B cell (primary cell): ENCODE results near the gene NTM. TPM values are rescaled to one million over a fixed set of nuclear protein-coding genes. Genes with fewer than 3 reads are reported as not detected.

Experiments
- ATAC-seq: fragments of 200-7000 bp; cut with Tn5 transposase; one replicate; pipeline ENCODE4 v1.10.0; 2021; ENCODE audit warnings: low read depth, mild to moderate bottlenecking, moderate number of reproducible peaks, moderate library complexity
- CTCF ChIA-PET: fragments of 350-600 bp; sonication (Branson Sonifier 250); formaldehyde crosslinking; loops from one replicate; lab custom pipeline; 2021; ENCODE audit warnings: antibody characterized with exemption, inconsistent platforms; lab: Charles Lee
- POLR2A ChIA-PET: fragments of 350-600 bp; sonication (Branson Sonifier 250); formaldehyde crosslinking; loops from one replicate; lab custom pipeline; 2021; ENCODE audit warnings: antibody characterized with exemption; lab: Charles Lee
- DNase-seq: peaks from one replicate; pipeline ENCODE4 v3.0.0; 2013
- H2AFZ ChIP-seq: 2 replicates; pipeline ENCODE4 v1.6.1; 2012; ENCODE audit warnings: mild to moderate bottlenecking, low read depth, low read length; ENCODE audit not compliant: insufficient read depth, poor library complexity, severe bottlenecking
- H3K27ac ChIP-seq, 2 donors: 1 replicate in 1 of 2; 2 replicates in 1 of 2; pipeline ENCODE4 v1.5.1; 2012 to 2013; ENCODE audit warnings: low read length in 2 of 2, mild to moderate bottlenecking in 2 of 2, moderate library complexity in 1 of 2
- H3K27me3 ChIP-seq, 4 experiments: fragments of 200-600 bp in 1 of 4; sonication (generic) in 1 of 4; replicated peaks in 1 of 4; 1 replicate in 2 of 4; 2 replicates in 2 of 4; pipeline versions ENCODE4 v1.6.1 to v1.7.0; 2013 to 2016; ENCODE audit warnings: low read length in 3 of 4, mild to moderate bottlenecking in 2 of 4, mixed read lengths in 1 of 4, moderate library complexity in 1 of 4; ENCODE audit not compliant: insufficient read depth in 4 of 4, control insufficient read depth in 3 of 4; ENCODE audit errors: control extremely low read depth in 1 of 4
- H3K36me3 ChIP-seq, 2 experiments: replicated peaks in 1 of 2; 1 replicate in 1 of 2; 2 replicates in 1 of 2; pipeline versions ENCODE4 v1.6.1 to v1.7.1; 2013; ENCODE audit warnings: low read length in 1 of 2; ENCODE audit not compliant: insufficient read depth in 2 of 2, control insufficient read depth in 1 of 2; ENCODE audit errors: control extremely low read depth in 1 of 2, extremely low read depth in 1 of 2
- H3K4me1 ChIP-seq, 2 donors: fragments of 200-600 bp in 1 of 2; sonication (generic) in 1 of 2; 1 replicate in 1 of 2; 2 replicates in 1 of 2; pipeline versions ENCODE4 v1.5.1 to v1.6.1; 2013 to 2017; ENCODE audit warnings: low read length in 2 of 2; ENCODE audit not compliant: control insufficient read depth in 2 of 2, insufficient read depth in 2 of 2
- H3K4me2 ChIP-seq: replicated peaks from 2 replicates; pipeline ENCODE3; 2012; ENCODE audit warnings: mild to moderate bottlenecking, low read depth, low read length; ENCODE audit not compliant: poor library complexity, severe bottlenecking
- H3K4me3 ChIP-seq, 5 experiments: fragments of 200-600 bp in 1 of 5; sonication (generic) in 1 of 5; 1 replicate in 3 of 5; 2 replicates in 2 of 5; pipeline versions ENCODE4 v1.5.1 to v1.7.0; 2011 to 2016; ENCODE audit warnings: low read length in 4 of 5, mild to moderate bottlenecking in 4 of 5, low read depth in 2 of 5, control low read depth in 1 of 5, moderate library complexity in 1 of 5; ENCODE audit not compliant: insufficient read depth in 1 of 5; ENCODE audit errors: control extremely low read depth in 1 of 5, extremely low read depth in 1 of 5
- H3K79me2 ChIP-seq: fragments of 200-600 bp; sonication (generic); one replicate; pipeline ENCODE4 v1.6.0; 2016; ENCODE audit warnings: low read length; ENCODE audit not compliant: control insufficient read depth, insufficient read depth
- H3K9ac ChIP-seq: fragments of 200-600 bp; sonication (generic); 2 replicates; pipeline ENCODE4 v1.6.1; 2017; ENCODE audit warnings: mild to moderate bottlenecking, low read length, moderate library complexity
- H3K9me3 ChIP-seq, 3 donors: one replicate each; pipeline versions ENCODE4 v1.6.1 to v1.7.1; 2013; ENCODE audit warnings: low read length in 2 of 3; ENCODE audit not compliant: control insufficient read depth in 2 of 3, insufficient read depth in 1 of 3; ENCODE audit errors: control extremely low read depth in 1 of 3
- H4K20me1 ChIP-seq: 2 replicates; pipeline ENCODE4 v1.6.0; 2012; ENCODE audit warnings: mild to moderate bottlenecking, low read length; ENCODE audit not compliant: insufficient read depth, control insufficient read depth, poor library complexity, severe bottlenecking
- H3K27ac Mint-ChIP-seq: one replicate; pipeline ENCODE4 v1.8.0; 2021; ENCODE audit warnings: mixed read lengths
- H3K27me3 Mint-ChIP-seq: one replicate; pipeline ENCODE4 v1.8.0; 2021; ENCODE audit warnings: mixed read lengths
- H3K4me1 Mint-ChIP-seq: one replicate; pipeline ENCODE4 v1.8.0; 2021; ENCODE audit warnings: mixed read lengths
- H3K4me3 Mint-ChIP-seq: one replicate; pipeline ENCODE4 v1.8.0; 2021; ENCODE audit warnings: mixed read lengths
- H3K9me3 Mint-ChIP-seq: one replicate; pipeline ENCODE4 v1.8.0; 2022; ENCODE audit warnings: mixed read lengths; ENCODE audit not compliant: insufficient read depth
- EZH2 ChIP-seq: IDR thresholded peaks from 2 replicates; pipeline ENCODE4 v1.6.1; 2012; ENCODE audit warnings: borderline replicate concordance, low read depth, mild to moderate bottlenecking, moderate library complexity, low read length; ENCODE audit not compliant: insufficient read depth, poor library complexity, severe bottlenecking
- WGBS: methylation state at CpG from one replicate; pipeline ENCODE4 v1.1.5; 2013; ENCODE audit warnings: missing lambda C conversion rate; ENCODE audit not compliant: insufficient coverage; 5-methylcytosine and 5-hydroxymethylcytosine counted together
- intact Hi-C: fragments of 100-400 bp; cut with micrococcal nuclease; formaldehyde crosslinking; loops from one replicate; pipeline ENCODE4 v1.10.0; 2022
- polyA plus RNA-seq: library from polyadenylated mRNA; depleted of rRNA; stranded (reverse); fragments of >200 nt; gene quantifications from 2 replicates; pipeline ENCODE4 v1.2.3, GENCODE V29; 2012
- total RNA-seq, 2 donors: library from RNA; stranded (reverse); fragments of 120-200 nt in 1 of 2; gene quantifications; 1 replicate in 1 of 2; 2 replicates in 1 of 2; pipeline versions ENCODE4 v1.2.3 to v1.2.4, GENCODE V29; 2013 to 2022
- TF ChIP-seq, protein P1 (sequence below): fragments of 200-600 bp; IDR thresholded peaks from one replicate; pipeline ENCODE4 v1.8.0; 2022; ENCODE audit warnings: antibody characterized with exemption, mild to moderate bottlenecking

The NTM gene
- total and polyA plus RNA-seq, 2 donors (not counting 1 experiment from before 2014, with no cell fraction given): not detected

DNA sequence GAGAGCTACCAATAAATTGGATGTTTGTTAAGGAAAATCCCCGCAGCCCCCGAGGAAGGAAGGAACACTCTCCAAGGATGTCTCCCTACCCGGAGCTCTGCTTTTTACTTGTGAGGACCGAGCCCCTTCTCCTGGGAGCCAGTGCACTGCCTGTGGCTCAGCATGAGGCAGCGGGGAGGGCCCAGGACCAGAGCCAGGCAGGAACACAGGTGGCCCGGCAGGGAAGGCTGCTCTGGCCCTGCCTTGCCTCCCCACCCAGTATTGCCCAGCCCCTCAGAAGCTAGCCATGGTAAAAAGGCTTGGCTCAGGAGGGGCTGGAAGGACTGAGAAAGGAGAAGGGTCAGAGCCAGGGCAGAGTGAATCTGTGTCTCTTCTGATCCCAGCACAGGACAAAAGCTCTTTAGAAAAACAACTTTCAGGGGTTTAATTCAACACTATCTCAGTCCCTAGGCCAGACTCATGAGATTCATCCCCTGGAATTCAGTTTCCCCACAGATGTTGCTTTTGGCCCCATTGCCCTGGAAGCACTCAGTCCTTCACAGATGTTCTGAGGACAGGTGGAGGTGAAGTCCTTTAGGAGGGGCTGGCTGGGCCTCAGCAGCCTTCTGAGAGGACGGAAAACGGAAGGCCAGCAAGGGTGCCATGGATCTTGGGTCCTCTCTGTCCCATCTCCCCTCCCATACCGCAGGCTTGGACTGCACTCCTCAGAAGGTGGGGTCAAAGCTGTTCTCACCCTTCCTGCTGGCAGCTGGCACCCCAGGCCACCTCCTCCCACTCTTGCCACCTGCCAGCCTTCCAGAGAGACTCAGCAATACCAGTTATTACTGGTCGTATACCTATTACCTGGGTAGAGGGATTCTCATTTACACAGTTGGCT, 318.9 kb downstream of the NTM start:
- Histone ChIP-seq H3K36me3 (no peaks in the 10 kb centered on the region), H3K4me3 (no peak overlapping the region), H3K4me2 (no peak overlapping the region), H3K4me1 (no peaks in the 10 kb centered on the region), H3K9ac (no peak overlapping the region), H2AFZ (no peak overlapping the region), H3K79me2 (no peaks in the 10 kb centered on the region), H3K27ac (no peak overlapping the region), H3K9me3 (peaks cover 0 to 14% (median 0%) of the 10 kb centered on the region in 3 donors), H3K27me3 (peaks cover 0 to 10% (median 0%) of the 10 kb centered on the region in 4 experiments), H4K20me1 (no peaks in the 10 kb centered on the region)
- POLR2A ChIA-PET: no interaction called here
- H3K4me1 Mint-ChIP-seq: no peaks in the 10 kb centered on the region
- intact Hi-C loops: no loop called here
- TF ChIP-seq EZH2: no peak
- TF ChIP-seq, protein P1, sequence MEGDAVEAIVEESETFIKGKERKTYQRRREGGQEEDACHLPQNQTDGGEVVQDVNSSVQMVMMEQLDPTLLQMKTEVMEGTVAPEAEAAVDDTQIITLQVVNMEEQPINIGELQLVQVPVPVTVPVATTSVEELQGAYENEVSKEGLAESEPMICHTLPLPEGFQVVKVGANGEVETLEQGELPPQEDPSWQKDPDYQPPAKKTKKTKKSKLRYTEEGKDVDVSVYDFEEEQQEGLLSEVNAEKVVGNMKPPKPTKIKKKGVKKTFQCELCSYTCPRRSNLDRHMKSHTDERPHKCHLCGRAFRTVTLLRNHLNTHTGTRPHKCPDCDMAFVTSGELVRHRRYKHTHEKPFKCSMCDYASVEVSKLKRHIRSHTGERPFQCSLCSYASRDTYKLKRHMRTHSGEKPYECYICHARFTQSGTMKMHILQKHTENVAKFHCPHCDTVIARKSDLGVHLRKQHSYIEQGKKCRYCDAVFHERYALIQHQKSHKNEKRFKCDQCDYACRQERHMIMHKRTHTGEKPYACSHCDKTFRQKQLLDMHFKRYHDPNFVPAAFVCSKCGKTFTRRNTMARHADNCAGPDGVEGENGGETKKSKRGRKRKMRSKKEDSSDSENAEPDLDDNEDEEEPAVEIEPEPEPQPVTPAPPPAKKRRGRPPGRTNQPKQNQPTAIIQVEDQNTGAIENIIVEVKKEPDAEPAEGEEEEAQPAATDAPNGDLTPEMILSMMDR: no peak
- H3K27me3 Mint-ChIP-seq: peaks cover 22% of the 10 kb centered on the region
- no peak overlapping the region for H3K27ac Mint-ChIP-seq
- WGBS: 97% methylated on average over 7 of the region's 10 CpGs
- ATAC-seq (no peak), DNase-seq (no peak)
- CTCF ChIA-PET: no interaction called here
- no peaks in the 10 kb centered on the region for H3K9me3 Mint-ChIP-seq
- no peak overlapping the region for H3K4me3 Mint-ChIP-seq

DNA sequence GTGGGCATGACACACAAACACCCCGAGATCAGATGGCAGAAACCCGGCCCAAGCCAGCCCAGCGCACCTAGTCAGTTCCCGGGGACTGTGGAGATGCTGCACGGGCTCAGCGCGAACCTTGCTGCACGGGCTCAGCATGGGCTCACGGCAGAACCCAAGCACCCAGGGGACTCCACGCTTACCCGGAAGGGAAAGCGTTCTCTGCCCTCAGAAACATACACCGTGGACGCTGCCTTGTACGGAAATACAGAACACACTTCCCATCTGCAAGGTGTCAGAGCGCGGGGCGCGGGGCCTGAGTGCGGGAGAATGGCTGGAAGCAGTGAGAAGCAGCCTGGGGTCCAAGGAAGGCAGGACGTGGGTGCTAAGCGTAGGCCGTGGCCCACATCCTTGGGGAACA, 319.9 kb downstream of the NTM start:
- Mint-ChIP-seq H3K4me1 (no peaks in the 10 kb centered on the region), H3K9me3 (no peaks in the 10 kb centered on the region), H3K27me3 (peaks cover 31% of the 10 kb centered on the region), H3K4me3 (no peak overlapping the region), H3K27ac (no peak overlapping the region)
- H3K4me3 ChIP-seq: no peak overlapping the region
- H3K4me2 ChIP-seq: no peak overlapping the region
- H4K20me1 ChIP-seq: no peaks in the 10 kb centered on the region
- intact Hi-C loops: no loop called here
- CTCF ChIA-PET: no interaction called here
- H3K27ac ChIP-seq: no peak overlapping the region
- TF ChIP-seq, protein P1: no peak
- H3K27me3 ChIP-seq: peaks cover 0 to 11% (median 0%) of the 10 kb centered on the region in 4 experiments
- POLR2A ChIA-PET: no interaction called here
- WGBS: 95% methylated on average over 23 of the region's 23 CpGs
- DNase-seq: no peak
- H3K79me2 ChIP-seq: no peaks in the 10 kb centered on the region
- H2AFZ ChIP-seq: no peak overlapping the region
- no peaks in the 10 kb centered on the region for H3K4me1 ChIP-seq
- peaks cover 0 to 21% (median 0%) of the 10 kb centered on the region in 3 donors for H3K9me3 ChIP-seq
- H3K9ac ChIP-seq: no peak overlapping the region
- H3K36me3 ChIP-seq: no peaks in the 10 kb centered on the region
- ATAC-seq: no peak
